Thymus (tissue), 11 donors: ENCODE measurements around the gene APLNR. TPM values are rescaled to one million over a fixed set of nuclear protein-coding genes. Genes with fewer than 3 reads are reported as not detected.

ENCODE experiments used
- DNase-seq, 9 donors: peaks; one replicate each; pipeline ENCODE4 v3.0.0-alpha.2; 2013; ENCODE audit warnings: low spot score in 9 of 9, low read depth in 6 of 9, missing footprints in 1 of 9
- H3K27ac ChIP-seq, 2 donors: one replicate each; pipeline ENCODE4 v1.5.1; 2013; ENCODE audit warnings: control low read depth in 1 of 2, low read depth in 1 of 2, low read length in 1 of 2, mild to moderate bottlenecking in 1 of 2, moderate library complexity in 1 of 2
- H3K27me3 ChIP-seq, 2 donors: one replicate each; pipeline ENCODE4 v1.5.1; 2013; ENCODE audit warnings: low read length in 1 of 2; ENCODE audit not compliant: control insufficient read depth in 2 of 2, insufficient read depth in 1 of 2
- H3K36me3 ChIP-seq, 2 donors: one replicate each; pipeline ENCODE4 v1.5.1; 2013; ENCODE audit warnings: low read length in 1 of 2, mild to moderate bottlenecking in 1 of 2, moderate library complexity in 1 of 2; ENCODE audit not compliant: control insufficient read depth in 2 of 2, insufficient read depth in 2 of 2
- H3K4me1 ChIP-seq, 2 donors: one replicate each; pipeline ENCODE4 v1.5.1; 2013; ENCODE audit warnings: low read length in 2 of 2; ENCODE audit not compliant: control insufficient read depth in 2 of 2, insufficient read depth in 2 of 2
- H3K4me3 ChIP-seq, 2 donors: one replicate each; pipeline ENCODE4 v1.5.1; 2013; ENCODE audit warnings: low read length in 2 of 2, control low read depth in 1 of 2, mild to moderate bottlenecking in 1 of 2
- H3K9me3 ChIP-seq, 2 donors: one replicate each; pipeline ENCODE4 v1.5.1; 2013; ENCODE audit warnings: low read length in 1 of 2, mild to moderate bottlenecking in 1 of 2; ENCODE audit not compliant: control insufficient read depth in 2 of 2, insufficient read depth in 1 of 2
- WGBS: extraction: QIAGEN DNeasy Blood & Tissue Kit; methylation state at CpG from one replicate; pipeline ENCODE4 v1.1.7; 2013; 5-methylcytosine and 5-hydroxymethylcytosine counted together
- polyA plus RNA-seq: library from polyadenylated mRNA; stranded (reverse); fragments of 200-250 nt; gene quantifications from one replicate; pipeline ENCODE4 v1.2.3, GENCODE V29; 2013
- total RNA-seq: library from RNA; stranded (reverse); fragments of 120-200 nt; gene quantifications from one replicate; pipeline ENCODE4 v1.2.4, GENCODE V29; 2013
- donor health status: healthy.

APLNR gene
- total and polyA plus RNA-seq, 2 donors: 1.2 to 8.7 TPM

DNA sequence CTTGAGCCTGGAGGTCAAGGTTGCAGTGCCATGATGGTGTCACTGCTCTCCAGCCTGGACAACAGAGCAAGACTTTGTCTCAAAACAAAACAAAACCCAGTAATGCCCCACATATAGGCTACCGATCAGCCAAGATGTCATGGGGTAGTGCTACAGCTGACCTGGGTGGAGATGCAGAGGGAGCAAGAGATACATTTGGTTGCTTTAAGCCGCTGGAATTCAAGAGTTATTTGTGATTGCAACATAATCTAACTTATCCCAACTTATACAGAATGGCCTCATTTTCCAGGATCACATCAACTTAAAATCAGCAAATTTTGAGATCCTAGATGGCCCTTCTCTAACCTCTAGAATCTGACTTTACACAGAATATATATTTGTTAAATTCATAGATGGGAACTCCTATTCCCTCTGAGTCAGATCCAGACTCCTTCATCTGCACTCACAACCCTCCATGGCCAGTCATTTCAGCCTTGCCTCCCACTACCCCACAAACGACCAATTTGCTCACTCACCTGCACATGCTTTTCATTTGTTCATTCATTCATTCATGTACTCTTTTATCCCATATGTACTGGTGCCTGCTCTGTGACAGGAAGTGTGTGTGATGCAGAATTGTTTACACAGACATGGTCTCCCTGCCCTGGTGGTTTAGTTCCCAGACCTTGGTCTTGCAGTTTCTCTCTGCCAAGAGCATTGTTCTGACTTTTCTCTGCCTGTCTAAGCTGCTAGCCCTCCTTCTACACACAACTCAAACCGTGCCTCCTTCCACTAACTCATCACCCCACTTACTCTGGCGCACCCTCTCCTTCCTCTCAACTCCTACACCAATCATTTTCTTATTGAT is 24.1 kb upstream of the APLNR start:
- WGBS: 53% methylated on average over 5 of the region's 5 CpGs
- Histone ChIP-seq H3K27ac (no peak overlapping the region), H3K9me3 (no peaks in the 10 kb centered on the region)

DNA sequence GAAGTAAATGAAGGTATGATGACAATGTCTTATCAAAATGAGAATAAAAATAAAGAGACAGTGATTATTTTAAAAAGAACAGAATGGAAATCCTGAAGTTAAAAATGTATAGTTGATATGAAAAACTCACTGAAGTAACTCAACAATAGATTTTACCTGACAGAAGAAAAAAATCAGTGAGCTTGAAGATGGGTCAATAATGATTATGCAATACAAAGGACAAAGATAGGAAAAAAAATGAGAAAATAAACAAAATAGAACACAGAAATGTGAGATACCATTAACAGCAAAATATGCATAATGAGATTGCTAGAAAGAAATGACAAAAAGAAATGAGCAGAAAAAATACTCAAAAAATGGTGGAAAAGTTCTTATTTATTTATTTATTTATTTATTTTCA is 19.1 kb upstream of the APLNR start:
- H3K4me3 ChIP-seq: no peak overlapping the region
- H3K36me3 ChIP-seq: no peaks in the 10 kb centered on the region
- no peaks in the 10 kb centered on the region for H3K9me3 ChIP-seq
- H3K27ac ChIP-seq: no peak overlapping the region
- H3K27me3 ChIP-seq: no peaks in the 10 kb centered on the region
- no peaks in the 10 kb centered on the region for H3K4me1 ChIP-seq
- no peak for DNase-seq

More for the DNA sequence above, 24.1 kb upstream of the APLNR start:
- Histone ChIP-seq H3K27me3 (no peaks in the 10 kb centered on the region), H3K4me1 (no peaks in the 10 kb centered on the region), H3K4me3 (no peak overlapping the region), H3K36me3 (no peaks in the 10 kb centered on the region)
- no peak for DNase-seq

DNA sequence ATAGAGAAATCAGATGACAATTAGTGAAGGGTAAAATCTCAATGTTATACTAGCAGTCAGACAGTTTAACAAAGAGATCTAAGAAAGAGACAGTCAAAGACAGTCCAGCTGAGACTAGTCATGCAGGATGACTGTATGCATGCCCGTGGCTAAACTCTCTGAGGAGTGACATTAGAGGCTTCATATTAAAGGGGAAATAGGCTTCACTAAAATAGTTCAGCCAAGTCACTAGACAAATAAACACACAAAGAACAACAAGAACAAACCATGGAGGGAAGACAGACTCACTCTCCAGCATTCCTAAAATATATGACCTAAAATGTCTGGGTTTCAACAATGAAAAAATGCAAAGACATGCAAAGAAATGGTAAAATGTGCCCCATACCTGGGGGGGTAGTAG is 18.6 kb upstream of the APLNR start:
- Histone ChIP-seq H3K9me3 (no peaks in the 10 kb centered on the region), H3K27ac (no peak overlapping the region), H3K27me3 (no peaks in the 10 kb centered on the region), H3K4me3 (no peak overlapping the region), H3K36me3 (no peaks in the 10 kb centered on the region), H3K4me1 (no peaks in the 10 kb centered on the region)
- DNase-seq: no peak
- WGBS: 40% methylated on average over 1 of the region's 1 CpG

DNA sequence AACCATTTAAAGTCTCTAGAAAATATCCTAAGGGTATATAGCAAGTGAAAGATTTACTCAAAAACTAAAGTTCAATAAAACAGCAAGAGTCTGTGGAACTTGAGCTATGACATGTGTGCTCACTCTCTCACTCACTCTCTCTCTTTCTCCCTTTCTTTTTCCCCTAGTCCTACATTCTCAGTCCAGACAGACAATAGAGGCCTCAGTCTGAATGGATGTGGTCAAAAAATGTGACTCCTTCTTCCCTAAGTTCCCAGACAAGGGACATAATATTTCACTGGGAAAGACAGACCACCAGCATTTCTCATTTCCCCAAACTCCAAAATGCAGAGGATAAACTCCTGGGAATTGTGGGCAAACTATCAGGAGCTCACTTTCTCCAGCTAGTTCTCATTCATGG is 17.6 kb upstream of the APLNR start:
- no peaks in the 10 kb centered on the region for H3K9me3 ChIP-seq
- DNase-seq: no peak
- H3K27me3 ChIP-seq: no peaks in the 10 kb centered on the region
- no peaks in the 10 kb centered on the region for H3K36me3 ChIP-seq
- no peaks in the 10 kb centered on the region for H3K4me1 ChIP-seq
- no peak overlapping the region for H3K27ac ChIP-seq
- no peak overlapping the region for H3K4me3 ChIP-seq

DNA sequence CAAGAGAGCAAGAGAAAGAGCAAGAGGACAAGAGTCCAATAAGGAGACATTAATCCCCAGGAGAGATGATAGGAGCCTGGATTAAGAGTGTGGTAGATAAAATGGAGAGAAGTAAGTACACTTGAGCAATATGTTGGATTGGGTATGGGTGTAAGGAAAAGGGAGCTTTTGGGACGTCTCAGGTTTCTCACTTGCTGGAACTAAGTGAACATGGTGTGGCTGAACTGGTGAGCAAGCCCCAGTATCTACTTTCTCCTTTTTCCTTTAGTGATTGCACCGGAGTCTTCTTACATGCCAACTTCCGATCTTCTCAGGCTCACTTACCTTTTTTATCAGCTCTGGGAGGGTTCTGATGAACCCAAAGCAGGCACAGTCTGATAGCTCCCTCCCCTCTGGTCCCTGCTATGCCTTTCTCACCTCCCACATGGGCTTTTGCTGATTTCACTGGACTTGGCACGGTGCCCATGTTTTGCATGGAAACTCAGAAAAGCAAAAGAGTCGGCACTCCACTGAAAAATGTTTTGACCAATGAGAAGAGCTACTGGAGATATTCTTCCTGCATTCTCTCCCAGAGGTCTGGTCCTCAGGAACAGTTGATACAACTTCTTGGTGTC is 14.5 kb upstream of the APLNR start:
- WGBS: 41% methylated on average over 5 of the region's 5 CpGs
- Histone ChIP-seq H3K4me1 (no peaks in the 10 kb centered on the region), H3K36me3 (no peaks in the 10 kb centered on the region), H3K27ac (no peak overlapping the region), H3K27me3 (no peaks in the 10 kb centered on the region), H3K9me3 (no peaks in the 10 kb centered on the region), H3K4me3 (no peak overlapping the region)
- no peak for DNase-seq

DNA sequence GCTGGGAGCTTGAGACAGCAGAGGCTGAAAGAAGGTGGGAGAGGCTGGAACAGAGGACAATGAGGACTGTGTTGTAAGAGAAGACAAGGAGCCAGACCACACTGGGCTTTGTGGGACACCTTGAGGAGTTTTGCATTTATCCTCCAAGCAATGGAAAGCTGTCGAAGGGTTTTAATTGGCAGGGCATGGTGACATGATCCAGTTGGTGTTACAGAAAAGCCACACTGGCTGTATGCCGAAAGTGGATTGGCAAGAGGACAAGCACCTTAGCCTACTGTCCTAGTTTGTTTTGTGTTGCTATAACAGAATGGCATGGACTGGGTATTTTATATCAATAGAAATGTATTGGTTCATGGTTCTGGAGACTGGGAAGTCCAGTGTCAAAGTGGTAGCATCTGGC is 14.0 kb upstream of the APLNR start:
- H3K27ac ChIP-seq: no peak overlapping the region
- no peaks in the 10 kb centered on the region for H3K27me3 ChIP-seq
- H3K4me3 ChIP-seq: no peak overlapping the region
- H3K4me1 ChIP-seq: no peaks in the 10 kb centered on the region
- no peaks in the 10 kb centered on the region for H3K9me3 ChIP-seq
- WGBS: 91% methylated on average over 2 of the region's 2 CpGs
- no peak for DNase-seq
- H3K36me3 ChIP-seq: no peaks in the 10 kb centered on the region

DNA sequence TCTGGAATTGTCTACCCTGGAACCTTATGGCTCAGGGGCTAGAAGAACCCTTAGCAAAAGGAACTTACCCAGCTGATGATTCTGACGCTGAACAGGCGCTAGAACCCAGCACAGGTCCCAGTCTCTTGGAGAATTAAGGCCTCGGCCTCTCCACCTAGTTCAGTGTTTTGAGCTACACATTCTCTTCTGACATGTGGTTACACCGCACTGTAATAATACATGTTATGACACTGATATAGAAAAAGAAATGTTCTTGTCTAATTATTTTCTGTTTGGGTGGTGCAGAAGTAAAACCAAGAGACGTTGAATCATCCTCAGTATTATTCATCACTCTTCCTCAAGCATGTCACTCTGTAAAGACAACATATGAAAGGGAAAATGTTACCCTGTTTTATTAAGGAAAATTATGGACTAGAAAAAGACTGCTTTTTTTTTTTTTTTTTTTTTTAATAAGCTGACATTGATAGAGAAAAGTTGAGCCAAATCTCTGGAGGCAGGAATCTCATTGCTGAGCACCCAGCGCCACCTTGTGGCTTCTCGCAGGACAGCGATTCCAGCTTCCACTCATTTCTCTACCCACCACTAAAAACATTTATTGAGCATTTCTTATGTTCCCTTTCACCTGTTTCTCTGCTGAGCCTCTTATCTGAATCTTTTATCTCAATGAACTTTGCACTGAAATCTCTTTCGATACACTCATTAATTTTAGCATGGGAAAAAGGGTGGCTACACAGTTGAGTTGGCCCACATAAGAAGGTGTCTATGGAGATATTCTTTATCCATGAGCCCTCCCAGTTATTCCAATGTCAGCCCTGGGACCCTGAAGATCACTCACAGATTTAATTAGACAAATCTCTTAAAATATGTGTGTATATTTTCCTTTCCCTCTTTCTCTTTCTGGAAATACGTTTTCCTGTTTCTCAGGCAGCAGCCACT is 12.6 kb upstream of the APLNR start:
- peak in 7 of 9 donors; percentile 9 to 48 (median 16) for DNase-seq
- H3K27ac ChIP-seq: no peak overlapping the region

DNA sequence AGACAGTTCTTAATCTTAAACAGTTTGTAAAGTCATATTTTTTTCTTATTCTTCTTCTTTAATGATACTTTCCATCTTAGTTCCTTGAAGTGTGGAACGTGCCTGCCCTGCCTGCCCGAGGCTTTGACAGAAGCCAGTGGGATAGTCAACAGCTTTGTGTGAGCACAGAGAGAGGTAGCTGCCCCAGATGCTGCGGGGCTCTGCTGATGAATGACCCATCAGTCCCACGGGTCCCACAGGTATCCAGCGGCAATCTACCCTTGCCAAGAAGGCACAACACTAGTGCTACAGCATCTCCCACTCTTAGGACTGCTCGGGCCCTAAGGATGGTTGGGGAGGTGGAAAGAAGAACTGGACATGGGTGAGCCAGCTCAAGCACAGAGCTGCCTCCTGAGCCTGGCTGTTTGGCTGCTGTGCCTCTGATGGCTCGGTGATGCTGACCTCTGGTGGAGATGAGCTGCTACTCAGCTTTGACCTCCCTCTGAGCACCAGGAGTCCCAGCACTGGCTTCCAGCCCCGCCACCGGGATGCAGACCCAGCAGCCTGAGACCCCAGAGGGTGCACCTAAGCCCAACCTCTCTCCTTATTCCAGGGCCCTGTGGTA is 11.8 kb upstream of the APLNR start:
- no peaks in the 10 kb centered on the region for H3K27me3 ChIP-seq
- H3K36me3 ChIP-seq: no peaks in the 10 kb centered on the region
- H3K27ac ChIP-seq: no peak overlapping the region
- DNase-seq: peak in 2 of 9 donors; percentile 6 to 16
- 30% methylated on average over 9 of the region's 9 CpGs for WGBS
- no peak overlapping the region for H3K4me3 ChIP-seq
- no peaks in the 10 kb centered on the region for H3K9me3 ChIP-seq
- H3K4me1 ChIP-seq: no peaks in the 10 kb centered on the region

More for the DNA sequence above, 12.6 kb upstream of the APLNR start:
- WGBS: 45% methylated on average over 10 of the region's 10 CpGs
- Histone ChIP-seq H3K4me3 (no peak overlapping the region), H3K36me3 (no peaks in the 10 kb centered on the region), H3K27me3 (no peaks in the 10 kb centered on the region), H3K9me3 (no peaks in the 10 kb centered on the region), H3K4me1 (no peaks in the 10 kb centered on the region)
